ENCODE results near the gene KIRREL3. TPM values are rescaled to one million over a fixed set of nuclear protein-coding genes. Genes with fewer than 3 reads are reported as not detected.

KIRREL3 gene
- total RNA-seq, 1 donor from 2014 or later: under 0.01 TPM

DNA sequence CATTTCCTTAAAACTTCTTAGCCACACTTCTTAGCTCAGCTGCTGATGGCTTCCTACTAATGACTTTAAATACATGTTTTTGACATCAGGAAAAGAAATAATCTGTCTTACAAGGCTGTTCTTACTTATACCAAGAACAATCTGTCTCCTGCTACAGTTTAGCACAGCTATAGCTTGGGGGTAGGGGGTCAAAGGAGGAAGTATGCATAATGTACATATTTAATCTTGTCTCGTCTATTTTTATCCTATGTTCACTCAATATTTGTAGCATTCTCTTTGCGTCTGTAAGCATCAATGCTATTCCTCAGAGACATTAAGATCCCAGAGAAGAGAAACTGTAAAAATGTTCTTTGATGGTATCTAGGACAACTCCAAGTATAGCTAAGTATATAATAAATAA lies 96.0 kb downstream of the KIRREL3 start:
- Histone ChIP-seq H3K4me1 (ENCODE audit: control insufficient read depth in 3 of 3, insufficient read depth in 3 of 3, low read length in 3 of 3) (no peaks in the 10 kb centered on the region), H3K9ac (ENCODE audit: low read depth in 1 of 3, low read length in 3 of 3) (no peak overlapping the region), H3K36me3 (ENCODE audit: control insufficient read depth in 3 of 3, insufficient read depth in 3 of 3, low read length in 3 of 3) (no peaks in the 10 kb centered on the region), H3K9me3 (ENCODE audit: control insufficient read depth in 3 of 3, low read length in 3 of 3) (no peaks in the 10 kb centered on the region), H3K27ac (ENCODE audit: low read depth, low read length) (no peak overlapping the region), H3K4me3 (ENCODE audit: low read length in 3 of 3) (no peak overlapping the region), H3K27me3 (ENCODE audit: control insufficient read depth in 3 of 3, insufficient read depth in 3 of 3, low read length in 3 of 3) (no peaks in the 10 kb centered on the region)

DNA sequence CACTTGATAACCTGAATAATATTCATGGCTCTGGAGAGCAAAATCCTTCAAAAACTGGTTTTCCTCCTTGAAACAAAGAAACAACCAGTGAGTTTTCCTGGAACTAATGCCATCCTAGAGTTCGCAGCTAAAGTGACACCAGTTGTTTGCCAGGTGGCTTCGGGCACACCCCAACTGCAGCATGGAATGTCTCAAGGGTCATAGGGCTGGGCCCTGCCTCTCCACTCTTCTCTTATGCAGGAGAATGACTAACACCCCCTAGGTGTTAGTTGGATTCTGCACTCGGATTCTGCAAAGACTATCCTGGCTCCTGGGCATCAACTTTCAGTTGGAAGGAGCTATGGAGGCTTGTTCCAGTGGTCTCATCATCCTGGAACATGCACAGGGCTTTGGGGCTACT lies 98.8 kb downstream of the KIRREL3 start:
- Histone ChIP-seq H3K9ac (ENCODE audit: low read depth in 1 of 3, low read length in 3 of 3) (no peak overlapping the region), H3K9me3 (ENCODE audit: control insufficient read depth in 3 of 3, low read length in 3 of 3) (peaks cover 0 to 3% (median 0%) of the 10 kb centered on the region in 3 donors), H3K4me1 (ENCODE audit: control insufficient read depth in 3 of 3, insufficient read depth in 3 of 3, low read length in 3 of 3) (no peaks in the 10 kb centered on the region), H3K4me3 (ENCODE audit: low read length in 3 of 3) (no peak overlapping the region), H3K36me3 (ENCODE audit: control insufficient read depth in 3 of 3, insufficient read depth in 3 of 3, low read length in 3 of 3) (no peaks in the 10 kb centered on the region), H3K27ac (ENCODE audit: low read depth, low read length) (no peak overlapping the region), H3K27me3 (ENCODE audit: control insufficient read depth in 3 of 3, insufficient read depth in 3 of 3, low read length in 3 of 3) (no peaks in the 10 kb centered on the region)

DNA sequence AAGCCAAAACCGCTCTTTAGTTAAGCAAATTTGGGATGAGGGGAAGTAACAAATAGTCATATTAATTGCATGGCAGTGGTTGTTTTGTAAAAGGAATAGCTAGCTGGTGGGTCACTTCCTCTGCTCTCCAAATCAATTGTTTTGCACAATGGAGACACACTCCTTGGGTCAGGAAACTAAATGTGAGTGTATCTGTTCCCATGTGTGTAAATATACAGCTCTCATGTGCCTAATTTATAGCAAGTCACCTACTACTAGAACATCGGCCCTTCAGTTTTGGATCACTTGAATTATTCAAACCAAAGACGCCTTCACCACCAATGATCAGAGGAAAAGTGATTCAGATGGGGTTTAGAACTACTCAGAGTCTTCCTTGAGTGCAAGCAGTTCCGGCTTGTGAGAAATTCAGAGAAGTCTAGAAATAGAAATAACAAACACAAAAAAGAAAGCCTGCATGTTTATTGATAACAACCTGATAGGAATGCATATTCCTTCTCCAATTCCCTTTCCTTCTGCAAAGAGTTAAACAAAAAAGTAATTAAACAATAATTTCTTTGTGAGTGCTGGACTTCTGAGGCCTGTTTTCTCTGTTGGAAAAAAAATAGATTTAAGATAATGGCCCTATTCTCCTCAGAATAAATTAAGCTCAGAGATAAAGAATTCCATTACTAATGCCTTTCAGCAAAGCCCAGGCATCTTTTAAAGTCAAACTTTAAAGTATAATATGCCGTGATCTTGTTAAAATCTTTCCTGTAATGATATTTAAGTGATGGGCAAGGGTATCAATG lies 100.4 kb downstream of the KIRREL3 start:
- Histone ChIP-seq H3K4me1 (ENCODE audit: control insufficient read depth in 3 of 3, insufficient read depth in 3 of 3, low read length in 3 of 3) (no peaks in the 10 kb centered on the region), H3K9me3 (ENCODE audit: control insufficient read depth in 3 of 3, low read length in 3 of 3) (peaks cover 0 to 3% (median 2%) of the 10 kb centered on the region in 3 donors), H3K27me3 (ENCODE audit: control insufficient read depth in 3 of 3, insufficient read depth in 3 of 3, low read length in 3 of 3) (no peaks in the 10 kb centered on the region), H3K4me3 (ENCODE audit: low read length in 3 of 3) (no peak overlapping the region), H3K9ac (ENCODE audit: low read depth in 1 of 3, low read length in 3 of 3) (no peak overlapping the region), H3K27ac (ENCODE audit: low read depth, low read length) (no peak overlapping the region), H3K36me3 (ENCODE audit: control insufficient read depth in 3 of 3, insufficient read depth in 3 of 3, low read length in 3 of 3) (no peaks in the 10 kb centered on the region)

DNA sequence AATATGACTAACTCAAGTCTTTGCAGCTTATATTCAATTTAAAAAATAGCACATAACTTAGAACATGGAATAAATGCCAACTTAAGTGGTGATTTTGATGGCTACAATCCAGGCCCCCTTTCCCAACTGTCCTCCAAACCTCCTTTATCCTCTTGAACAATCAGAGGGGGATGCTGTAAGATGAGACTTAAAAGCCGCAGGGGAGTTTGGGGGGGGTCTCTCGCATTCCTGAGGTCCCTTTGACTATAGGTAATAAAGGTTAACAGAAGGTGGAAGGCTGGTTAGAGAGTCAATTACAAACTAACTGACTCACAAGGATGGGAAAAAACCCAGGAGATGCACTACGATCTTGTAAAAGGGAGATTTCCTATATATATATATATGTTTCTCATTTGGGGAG lies 101.8 kb downstream of the KIRREL3 start:
- peaks cover 0 to 3% (median 2%) of the 10 kb centered on the region in 3 donors for H3K9me3 ChIP-seq (ENCODE audit: control insufficient read depth in 3 of 3, low read length in 3 of 3)
- no peak overlapping the region for H3K9ac ChIP-seq (ENCODE audit: low read depth in 1 of 3, low read length in 3 of 3)
- no peak overlapping the region for H3K27ac ChIP-seq (ENCODE audit: low read depth, low read length)

DNA sequence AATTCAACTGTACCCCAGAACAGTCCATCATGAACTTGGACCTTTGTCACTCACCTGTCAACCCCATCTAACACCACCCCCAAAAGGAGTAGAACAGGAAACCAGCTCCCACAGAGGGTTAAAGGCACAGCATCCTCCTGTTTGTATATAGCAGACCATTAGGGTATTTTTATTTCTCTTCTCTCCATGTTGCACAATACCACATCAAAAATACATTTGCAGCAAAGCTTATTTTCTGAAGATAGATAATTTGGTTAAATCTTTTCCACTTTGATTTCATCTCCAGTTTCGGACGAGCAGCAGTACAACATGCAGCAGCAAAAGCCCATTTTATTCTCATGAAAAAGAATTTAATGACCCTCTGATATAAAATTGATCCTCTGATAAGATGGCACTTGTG lies 103.1 kb downstream of the KIRREL3 start:
- Histone ChIP-seq H3K4me3 (ENCODE audit: low read length in 3 of 3) (no peak overlapping the region), H3K36me3 (ENCODE audit: control insufficient read depth in 3 of 3, insufficient read depth in 3 of 3, low read length in 3 of 3) (no peaks in the 10 kb centered on the region), H3K9ac (ENCODE audit: low read depth in 1 of 3, low read length in 3 of 3) (no peak overlapping the region), H3K9me3 (ENCODE audit: control insufficient read depth in 3 of 3, low read length in 3 of 3) (peaks cover 0 to 3% (median 2%) of the 10 kb centered on the region in 3 donors), H3K4me1 (ENCODE audit: control insufficient read depth in 3 of 3, insufficient read depth in 3 of 3, low read length in 3 of 3) (no peaks in the 10 kb centered on the region), H3K27ac (ENCODE audit: low read depth, low read length) (no peak overlapping the region), H3K27me3 (ENCODE audit: control insufficient read depth in 3 of 3, insufficient read depth in 3 of 3, low read length in 3 of 3) (no peaks in the 10 kb centered on the region)

More for the DNA sequence above, 101.8 kb downstream of the KIRREL3 start:
- Histone ChIP-seq H3K4me3 (ENCODE audit: low read length in 3 of 3) (no peak overlapping the region), H3K27me3 (ENCODE audit: control insufficient read depth in 3 of 3, insufficient read depth in 3 of 3, low read length in 3 of 3) (no peaks in the 10 kb centered on the region), H3K4me1 (ENCODE audit: control insufficient read depth in 3 of 3, insufficient read depth in 3 of 3, low read length in 3 of 3) (no peaks in the 10 kb centered on the region), H3K36me3 (ENCODE audit: control insufficient read depth in 3 of 3, insufficient read depth in 3 of 3, low read length in 3 of 3) (no peaks in the 10 kb centered on the region)

DNA sequence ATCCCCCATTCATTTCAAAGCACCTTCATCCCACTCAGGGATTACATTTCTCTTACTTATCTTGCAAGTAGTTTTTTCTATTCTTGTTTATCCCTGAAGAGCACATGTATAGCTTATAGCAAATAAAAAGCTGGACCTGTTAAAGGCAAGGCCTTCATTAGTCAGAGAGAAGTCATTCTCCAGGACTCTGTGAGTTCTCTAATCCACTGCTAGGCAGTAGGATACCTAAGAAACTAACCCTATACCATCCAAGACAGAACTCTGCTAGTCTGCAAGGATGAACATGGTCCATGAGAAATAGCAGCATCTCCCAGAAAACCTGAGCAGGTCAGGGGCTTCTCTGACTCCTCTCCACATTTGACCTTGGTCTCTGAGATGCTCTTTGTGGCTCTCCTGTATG lies 104.5 kb downstream of the KIRREL3 start:
- no peak overlapping the region for H3K4me3 ChIP-seq (ENCODE audit: low read length in 3 of 3)

DNA sequence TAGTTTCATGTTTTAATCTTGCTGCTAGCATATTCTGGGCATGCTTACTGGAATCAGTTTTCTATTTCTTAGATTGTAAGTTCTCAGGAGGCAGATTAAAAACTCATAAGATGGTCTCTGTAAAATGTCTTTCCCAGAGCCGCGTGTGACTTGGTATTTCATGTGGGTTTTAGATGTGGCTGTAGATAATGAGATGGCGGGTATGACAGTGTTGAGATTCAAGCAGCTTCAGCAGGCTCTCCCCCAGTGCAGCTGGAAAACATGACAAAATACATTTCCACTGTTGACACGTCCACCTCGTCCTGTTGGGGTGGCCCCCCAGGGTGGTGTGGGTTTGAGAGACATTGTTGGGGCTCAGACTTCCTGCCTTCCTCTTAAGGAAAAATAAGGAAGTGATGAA lies 106.8 kb downstream of the KIRREL3 start:
- Histone ChIP-seq H3K27ac (ENCODE audit: low read depth, low read length) (no peak overlapping the region), H3K36me3 (ENCODE audit: control insufficient read depth in 3 of 3, insufficient read depth in 3 of 3, low read length in 3 of 3) (no peaks in the 10 kb centered on the region), H3K27me3 (ENCODE audit: control insufficient read depth in 3 of 3, insufficient read depth in 3 of 3, low read length in 3 of 3) (no peaks in the 10 kb centered on the region), H3K9me3 (ENCODE audit: control insufficient read depth in 3 of 3, low read length in 3 of 3) (peaks cover 0 to 3% (median 2%) of the 10 kb centered on the region in 3 donors), H3K4me1 (ENCODE audit: control insufficient read depth in 3 of 3, insufficient read depth in 3 of 3, low read length in 3 of 3) (peaks cover 0 to 2% (median 0%) of the 10 kb centered on the region in 3 donors), H3K9ac (ENCODE audit: low read depth in 1 of 3, low read length in 3 of 3) (no peak overlapping the region), H3K4me3 (ENCODE audit: low read length in 3 of 3) (no peak overlapping the region)

More for the DNA sequence above, 104.5 kb downstream of the KIRREL3 start:
- peaks cover 0 to 2% (median 0%) of the 10 kb centered on the region in 3 donors for H3K4me1 ChIP-seq (ENCODE audit: control insufficient read depth in 3 of 3, insufficient read depth in 3 of 3, low read length in 3 of 3)
- no peak overlapping the region for H3K9ac ChIP-seq (ENCODE audit: low read depth in 1 of 3, low read length in 3 of 3)
- H3K9me3 ChIP-seq (ENCODE audit: control insufficient read depth in 3 of 3, low read length in 3 of 3): peaks cover 0 to 3% (median 2%) of the 10 kb centered on the region in 3 donors
- H3K27ac ChIP-seq (ENCODE audit: low read depth, low read length): no peak overlapping the region
- no peaks in the 10 kb centered on the region for H3K36me3 ChIP-seq (ENCODE audit: control insufficient read depth in 3 of 3, insufficient read depth in 3 of 3, low read length in 3 of 3)
- H3K27me3 ChIP-seq (ENCODE audit: control insufficient read depth in 3 of 3, insufficient read depth in 3 of 3, low read length in 3 of 3): no peaks in the 10 kb centered on the region

DNA sequence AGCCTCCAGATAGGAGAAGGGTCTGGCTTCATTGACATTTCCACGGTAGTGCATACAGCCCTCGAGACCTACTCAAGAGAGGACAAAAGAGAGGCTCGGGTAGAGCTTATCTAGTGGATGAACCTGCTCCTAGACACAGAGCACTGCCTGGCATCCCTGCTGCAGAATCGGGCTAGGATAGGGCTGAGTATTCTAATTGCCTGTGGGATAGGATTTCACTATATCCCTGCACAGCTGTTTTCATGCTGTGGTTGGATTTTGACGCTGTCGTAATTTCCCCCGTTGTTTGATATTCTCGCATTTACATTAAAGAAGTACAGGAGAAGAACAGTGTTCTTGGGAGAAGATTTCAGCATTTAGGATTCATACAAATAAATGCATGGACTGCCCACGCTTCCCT lies 107.8 kb downstream of the KIRREL3 start:
- no peak overlapping the region for H3K9ac ChIP-seq (ENCODE audit: low read depth in 1 of 3, low read length in 3 of 3)
- no peak overlapping the region for H3K4me3 ChIP-seq (ENCODE audit: low read length in 3 of 3)
- peaks cover 0 to 2% (median 0%) of the 10 kb centered on the region in 3 donors for H3K4me1 ChIP-seq (ENCODE audit: control insufficient read depth in 3 of 3, insufficient read depth in 3 of 3, low read length in 3 of 3)
- H3K36me3 ChIP-seq (ENCODE audit: control insufficient read depth in 3 of 3, insufficient read depth in 3 of 3, low read length in 3 of 3): no peaks in the 10 kb centered on the region
- no peak overlapping the region for H3K27ac ChIP-seq (ENCODE audit: low read depth, low read length)
- peaks cover 0 to 3% (median 2%) of the 10 kb centered on the region in 3 donors for H3K9me3 ChIP-seq (ENCODE audit: control insufficient read depth in 3 of 3, low read length in 3 of 3)
- no peaks in the 10 kb centered on the region for H3K27me3 ChIP-seq (ENCODE audit: control insufficient read depth in 3 of 3, insufficient read depth in 3 of 3, low read length in 3 of 3)

DNA sequence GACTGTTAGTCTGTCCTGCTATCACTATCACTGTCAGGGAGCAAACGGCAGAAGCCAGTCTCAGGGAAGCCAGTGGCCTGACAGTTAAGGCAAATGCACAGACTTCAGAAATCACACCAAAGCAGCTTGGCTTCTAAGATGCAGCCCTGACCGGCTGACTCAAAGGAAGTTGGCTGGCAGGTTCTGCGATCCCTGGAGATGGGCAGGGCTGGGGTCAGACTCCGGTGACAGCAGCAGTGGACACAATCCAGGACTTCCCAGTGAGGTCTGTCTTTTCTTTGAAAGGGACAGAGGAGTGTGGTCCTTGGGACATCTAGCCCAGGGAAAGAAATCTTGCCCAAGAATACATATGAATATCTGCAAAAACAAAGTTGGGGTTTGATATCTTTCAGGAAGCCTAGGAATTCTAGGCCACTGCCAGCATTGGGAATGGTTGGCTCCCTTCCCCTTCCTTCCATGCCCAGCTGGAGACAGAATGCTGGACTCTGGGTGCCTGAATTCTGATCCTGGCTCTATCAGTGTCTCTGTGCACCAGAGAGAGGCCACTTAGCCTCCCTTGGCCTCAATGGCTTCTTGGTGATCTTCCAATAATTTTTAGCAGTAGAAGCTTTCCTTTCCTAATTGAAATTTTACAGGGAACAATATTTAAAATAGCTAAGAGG lies 108.9 kb downstream of the KIRREL3 start:
- peaks cover 0 to under 1% (median 0%) of the 10 kb centered on the region in 3 donors for H3K27me3 ChIP-seq (ENCODE audit: control insufficient read depth in 3 of 3, insufficient read depth in 3 of 3, low read length in 3 of 3)
- no peak overlapping the region for H3K4me3 ChIP-seq (ENCODE audit: low read length in 3 of 3)
- H3K4me1 ChIP-seq (ENCODE audit: control insufficient read depth in 3 of 3, insufficient read depth in 3 of 3, low read length in 3 of 3): peaks cover 0 to 2% (median 0%) of the 10 kb centered on the region in 3 donors
- H3K9ac ChIP-seq (ENCODE audit: low read depth in 1 of 3, low read length in 3 of 3): no peak overlapping the region
- H3K27ac ChIP-seq (ENCODE audit: low read depth, low read length): no peak overlapping the region
- peaks cover 0 to 2% (median 0%) of the 10 kb centered on the region in 3 donors for H3K9me3 ChIP-seq (ENCODE audit: control insufficient read depth in 3 of 3, low read length in 3 of 3)
- H3K36me3 ChIP-seq (ENCODE audit: control insufficient read depth in 3 of 3, insufficient read depth in 3 of 3, low read length in 3 of 3): no peaks in the 10 kb centered on the region

DNA sequence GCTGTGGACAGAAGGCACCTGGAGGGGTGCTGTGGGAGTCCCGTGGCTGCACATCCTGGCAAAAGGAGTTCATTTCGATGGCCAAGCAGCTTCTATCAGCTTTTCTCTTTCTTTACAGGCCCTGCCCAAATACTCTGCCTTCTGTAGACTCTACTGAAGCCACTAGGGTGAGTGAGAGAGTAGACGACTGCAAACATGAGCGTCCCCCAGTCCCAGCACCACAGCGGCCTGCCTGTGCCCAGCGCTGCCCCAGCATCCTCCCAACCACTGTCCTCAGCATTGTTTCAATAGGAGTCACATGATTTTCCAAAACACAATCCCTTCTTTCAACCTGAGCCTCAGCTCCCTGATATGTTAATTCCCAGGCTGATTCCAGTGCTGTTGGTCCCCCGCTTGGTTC lies 110.0 kb downstream of the KIRREL3 start:
- Histone ChIP-seq H3K36me3 (ENCODE audit: control insufficient read depth in 3 of 3, insufficient read depth in 3 of 3, low read length in 3 of 3) (no peaks in the 10 kb centered on the region), H3K4me3 (ENCODE audit: low read length in 3 of 3) (no peak overlapping the region), H3K9ac (ENCODE audit: low read depth in 1 of 3, low read length in 3 of 3) (no peak overlapping the region), H3K4me1 (ENCODE audit: control insufficient read depth in 3 of 3, insufficient read depth in 3 of 3, low read length in 3 of 3) (peaks cover 0 to 2% (median 0%) of the 10 kb centered on the region in 3 donors), H3K27ac (ENCODE audit: low read depth, low read length) (no peak overlapping the region), H3K27me3 (ENCODE audit: control insufficient read depth in 3 of 3, insufficient read depth in 3 of 3, low read length in 3 of 3) (peaks cover 0 to 4% (median 0%) of the 10 kb centered on the region in 3 donors), H3K9me3 (ENCODE audit: control insufficient read depth in 3 of 3, low read length in 3 of 3) (no peaks in the 10 kb centered on the region)
